CD4-positive, alpha-beta T cell treated with Interleukin-6 for 4 hours (primary cell): ENCODE results near the gene LDLRAD4.

Experiments used
- DNase-seq: peaks from one replicate; pipeline ENCODE4 v3.0.0-alpha.2; 2020; ENCODE audit warnings: mixed read lengths

LDLRAD4 gene

GRCh38 chr18:13612196-13612997 lies 393.8 kb downstream of the LDLRAD4 start:
- peak; percentile 87 for DNase-seq

GRCh38 chr18:13613099-13613498 lies 394.5 kb downstream of the LDLRAD4 start:
- no peak for DNase-seq

DNA sequence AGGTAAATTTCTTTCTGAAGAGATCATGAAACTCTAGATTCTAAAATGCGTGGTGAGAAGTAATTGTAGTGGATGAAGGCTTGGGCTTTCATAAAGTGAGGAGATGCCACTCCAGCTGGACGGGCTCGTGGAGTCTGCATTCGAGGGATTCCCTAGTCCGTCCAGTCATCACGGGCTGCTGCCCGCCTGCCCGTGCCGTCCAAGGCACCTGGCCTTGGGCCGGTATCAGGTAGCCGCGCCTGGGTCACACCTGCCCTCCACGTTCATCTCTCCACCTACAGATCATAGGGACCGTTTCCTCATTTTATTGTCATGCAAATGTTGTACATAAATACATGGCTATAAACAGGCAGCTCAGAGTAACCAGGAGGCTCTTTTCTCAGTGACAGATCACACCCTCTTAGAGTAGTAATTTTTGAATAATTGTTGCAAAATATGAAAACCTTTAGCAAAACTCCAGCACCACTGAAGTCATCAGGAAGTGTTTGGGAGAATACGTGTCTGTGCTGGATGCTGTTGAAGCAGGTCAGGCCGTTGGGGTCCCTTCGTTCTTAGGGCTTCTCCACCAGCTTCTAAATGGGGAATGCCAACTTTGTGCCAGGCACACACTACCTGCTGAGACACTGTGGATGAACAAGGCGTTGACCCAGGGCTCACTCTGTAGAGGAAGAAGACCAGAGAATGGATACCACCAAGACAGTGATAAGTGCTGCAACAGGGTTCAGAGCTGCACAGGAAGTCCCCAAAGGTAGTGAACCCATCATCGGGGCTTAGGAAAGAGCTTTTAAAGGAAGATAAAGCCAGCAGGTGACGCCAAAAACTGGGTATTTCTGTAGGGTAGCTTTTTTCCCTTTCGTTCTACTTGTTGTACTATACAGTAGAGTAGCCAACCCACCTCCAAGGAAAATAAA lies 395.3 kb downstream of the LDLRAD4 start:
- DNase-seq: peak; percentile 21

GRCh38 chr18:13614641-13615288 lies 396.2 kb downstream of the LDLRAD4 start:
- DNase-seq: peak; percentile 56

- DNase-seq: peak; percentile 19
Measured at GRCh38 chr18:13615432-13615861, 396.9 kb downstream of the LDLRAD4 start.

DNA sequence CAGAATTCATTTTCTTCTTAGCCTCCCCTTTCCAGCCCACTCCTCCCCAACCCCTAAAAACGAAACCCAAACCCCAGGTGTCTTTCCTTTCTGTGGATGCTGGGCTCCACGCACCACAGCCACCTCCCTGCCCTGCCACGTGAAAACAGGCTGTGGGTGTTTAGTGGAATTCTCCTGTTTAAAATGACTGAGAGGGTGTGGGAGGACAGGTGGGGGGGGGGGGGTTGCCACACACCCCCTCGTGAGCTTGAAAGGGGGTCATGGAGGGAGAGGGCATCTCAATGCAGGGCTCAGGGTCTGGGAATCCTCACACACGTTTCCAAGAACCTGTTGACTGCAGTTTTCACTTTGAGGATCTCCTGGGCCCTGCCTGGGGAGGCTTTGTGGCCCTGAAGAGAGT lies 397.5 kb downstream of the LDLRAD4 start:
- no peak for DNase-seq

DNA sequence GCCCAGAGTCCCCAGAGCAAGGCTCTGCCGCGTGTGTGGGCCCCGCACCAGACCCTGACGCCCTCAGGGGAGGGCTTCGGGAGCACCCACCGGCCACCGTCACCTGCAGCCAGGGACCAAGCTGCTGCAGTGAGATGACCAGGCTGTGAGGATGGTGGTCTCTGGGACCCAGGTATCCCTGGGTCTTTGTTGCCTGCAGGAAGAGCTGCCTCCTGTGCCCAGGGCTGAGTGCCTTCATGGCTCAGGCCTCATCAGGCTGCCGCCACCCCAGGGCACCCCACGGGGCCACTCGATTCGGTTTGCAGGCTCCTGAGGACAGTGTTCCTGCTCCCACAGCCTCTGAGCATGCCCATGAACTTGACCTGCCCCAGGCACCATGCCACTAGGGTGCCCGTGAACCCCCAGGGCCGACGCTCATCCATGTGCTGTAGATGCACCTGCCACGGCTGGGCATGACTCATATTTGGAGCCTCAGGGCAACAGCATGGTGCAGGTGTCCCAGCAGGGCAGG lies 398.0 kb downstream of the LDLRAD4 start:
- DNase-seq: peak; percentile 45

GRCh38 chr18:13617826-13618515 lies 399.4 kb downstream of the LDLRAD4 start:
- no peak for DNase-seq

DNA sequence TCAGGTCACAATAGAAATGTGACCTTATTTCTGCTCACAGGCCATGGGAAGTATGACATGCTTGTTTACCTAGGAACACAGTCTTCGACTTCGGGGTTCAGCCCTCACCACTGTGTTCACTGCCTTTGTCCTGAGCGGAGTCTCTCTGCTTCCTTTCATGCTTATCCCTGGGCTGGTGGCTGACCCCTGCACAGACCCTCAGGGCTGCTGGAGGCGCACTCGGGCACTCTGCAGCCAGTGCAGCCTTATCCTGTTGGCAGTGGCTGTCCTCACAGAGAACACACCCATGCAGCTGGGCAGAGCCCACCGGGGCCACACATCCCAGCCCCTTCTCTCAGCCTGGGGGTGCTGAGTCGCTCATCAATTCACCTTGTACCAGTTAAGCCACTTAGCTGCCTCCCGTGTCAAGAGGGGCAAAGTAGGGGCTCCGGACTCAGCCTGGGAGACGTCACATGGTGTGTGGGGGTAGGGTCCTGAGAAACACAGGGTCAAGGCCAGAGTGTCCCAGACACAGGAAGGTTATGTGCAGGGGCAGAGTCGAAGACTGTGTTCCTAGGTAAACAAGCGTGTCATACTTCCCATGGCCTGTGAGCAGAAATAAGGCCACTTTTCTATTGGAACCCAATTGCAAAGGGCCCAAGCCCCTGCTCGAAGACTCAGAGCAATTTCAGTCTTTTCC lies 400.3 kb downstream of the LDLRAD4 start:
- DNase-seq: no peak

DNA sequence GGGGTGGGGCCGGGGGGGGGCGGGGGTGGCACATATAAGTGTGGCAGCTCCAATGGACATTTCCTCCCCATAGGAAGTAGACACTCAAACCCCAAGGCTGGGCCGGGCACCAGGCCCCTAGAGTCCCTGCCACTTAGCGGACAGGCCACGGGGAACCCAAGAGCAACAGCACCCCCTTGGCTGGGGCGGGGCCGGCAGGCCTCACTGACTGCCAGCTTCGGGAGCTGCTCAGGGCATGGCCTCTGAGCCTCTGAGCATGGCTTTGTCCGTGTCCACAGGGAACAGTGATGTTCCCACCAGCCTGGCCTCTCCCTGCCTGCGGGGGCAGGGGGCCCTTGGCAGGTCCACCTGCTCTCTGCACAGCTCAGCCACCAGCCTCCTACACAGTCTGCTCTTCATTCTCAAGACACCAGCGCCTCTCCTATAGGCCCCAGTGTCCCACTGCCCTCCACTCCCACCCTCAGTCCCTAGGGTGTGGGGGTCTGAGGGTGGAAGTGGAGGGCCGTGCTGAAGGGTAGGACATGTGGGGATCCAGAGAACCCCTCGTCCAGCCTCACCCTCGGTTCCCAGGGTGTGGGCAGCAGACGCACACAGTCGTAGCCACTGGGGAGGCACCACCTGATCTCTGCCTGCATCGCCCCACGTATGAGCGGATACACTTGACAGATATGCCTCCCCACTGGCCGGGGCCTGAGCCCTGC lies 401.1 kb downstream of the LDLRAD4 start:
- no peak for DNase-seq

- DNase-seq: no peak
Measured at GRCh38 chr18:13620206-13620672, 401.7 kb downstream of the LDLRAD4 start.

GRCh38 chr18:13620818-13621445 lies 402.4 kb downstream of the LDLRAD4 start:
- no peak for DNase-seq

- no peak for DNase-seq
Measured at GRCh38 chr18:13621446-13621849, 402.9 kb downstream of the LDLRAD4 start.

DNA sequence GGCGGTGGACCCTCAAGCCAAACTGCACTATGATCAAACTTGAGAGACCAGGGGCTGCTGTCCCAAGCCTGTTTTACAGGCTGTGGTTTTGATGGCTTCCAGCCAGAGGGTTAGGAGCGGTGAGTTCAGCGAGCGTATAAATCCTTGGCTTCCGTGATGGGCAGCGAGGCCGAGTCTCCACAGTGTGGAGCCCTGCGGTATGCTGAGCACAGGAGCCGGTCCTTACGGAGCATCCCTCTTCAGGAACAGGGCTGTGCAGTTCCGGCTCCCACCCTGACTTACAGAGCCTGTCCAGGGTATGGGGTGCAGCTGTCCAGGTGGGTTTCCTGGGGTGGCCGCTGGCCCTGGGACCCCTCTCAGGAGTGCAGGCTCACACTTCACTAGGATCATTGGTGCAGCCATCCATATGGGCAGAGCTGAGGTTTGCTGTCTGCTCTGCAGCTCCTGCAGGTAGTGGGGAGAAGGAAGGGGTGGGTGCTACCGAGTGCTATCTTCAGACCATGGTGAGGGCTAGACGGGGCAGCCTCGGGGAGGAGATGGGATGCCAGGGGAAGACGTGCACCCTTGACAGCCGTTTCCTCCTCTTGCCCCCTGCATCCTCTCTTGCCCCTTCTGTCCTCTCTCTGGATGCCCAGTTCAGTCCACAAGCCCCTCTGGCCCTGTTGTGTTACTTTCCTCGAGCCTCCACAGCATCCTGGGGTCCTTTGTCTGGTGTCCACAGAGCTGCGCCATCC lies 403.5 kb downstream of the LDLRAD4 start:
- DNase-seq: no peak

GRCh38 chr18:13622751-13623150 lies 404.2 kb downstream of the LDLRAD4 start:
- DNase-seq: no peak

DNA sequence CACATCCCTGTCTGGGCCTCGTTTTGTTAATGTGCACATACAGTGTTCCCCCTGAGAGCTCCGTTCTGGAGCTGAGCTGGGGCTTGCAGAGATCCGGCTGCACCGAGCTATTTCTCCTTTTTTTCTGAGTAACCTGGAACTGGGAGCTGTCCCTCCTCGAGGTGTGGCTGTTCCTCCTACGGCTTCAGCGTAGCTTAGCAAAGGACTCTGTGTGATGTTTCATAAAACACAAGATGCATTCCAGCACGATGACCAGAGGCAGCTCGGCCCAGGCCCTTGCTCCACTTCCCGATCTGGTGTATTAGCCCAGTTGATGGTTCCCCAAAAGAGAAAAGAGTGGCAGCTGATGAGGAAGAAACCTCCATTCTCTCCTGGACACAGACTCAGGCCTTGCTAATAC lies 404.8 kb downstream of the LDLRAD4 start:
- no peak for DNase-seq

- no peak for DNase-seq
Measured at GRCh38 chr18:13623871-13624270, 405.3 kb downstream of the LDLRAD4 start.

- DNase-seq: no peak
Measured at GRCh38 chr18:13624563-13625237, 406.1 kb downstream of the LDLRAD4 start.

GRCh38 chr18:13625355-13625754 lies 406.8 kb downstream of the LDLRAD4 start:
- DNase-seq: no peak
